ENCODE measurements around the gene ABCA7. TPM values are rescaled to one million over a fixed set of nuclear protein-coding genes. Genes with fewer than 3 reads are reported as not detected.
A peak's percentile ranks its signal among the peaks of the same experiment; 100 is the strongest.

ABCA7 gene
- 7.6 and 10.1 TPM in 2 replicates for total RNA-seq

GRCh38 chr19:1039646-1040475 lies at the start of gene ABCA7:
Gene ABCA7 (plus strand): TSS chr19:1040107. CDS start chr19:1041362, 1,255 bp downstream.

GRCh38 chr19:1000095-1000494 lies 39.8 kb upstream of the ABCA7 start, which contains the start of gene GRIN3B:
Gene GRIN3B (plus strand): TSS chr19:1000419. CDS start chr19:1000438, 19 bp downstream.

GRCh38 chr19:1020868-1021425 lies 19.0 kb upstream of the ABCA7 start, which contains the start of gene TMEM259:
Gene TMEM259 (minus strand): TSS chr19:1021123. CDS start chr19:1020996, 127 bp downstream.

GRCh38 chr19:1025960-1026782 lies 13.7 kb upstream of the ABCA7 start, which contains the start of gene CNN2:
Gene CNN2 (plus strand): TSS chr19:1026608. CDS start chr19:1026662, 54 bp downstream.

GRCh38 chr19:1066748-1067340 lies 26.9 kb downstream of the ABCA7 start, which contains the start of gene ARHGAP45:
Gene ARHGAP45 (plus strand): TSS chr19:1067167. CDS start chr19:1067406, 239 bp downstream.

GRCh38 chr19:1094978-1095701 lies 55.2 kb downstream of the ABCA7 start, which contains the start of gene POLR2E:
Gene POLR2E (minus strand): TSS chr19:1095375. CDS start chr19:1095315, 60 bp downstream.

GRCh38 chr19:1103708-1104310 lies 63.9 kb downstream of the ABCA7 start, which contains the start of gene GPX4:
Gene GPX4 (plus strand): TSS chr19:1103994. CDS start chr19:1104044, 50 bp downstream.

Small RNA genes within 50 kb of the gene (small RNA-seq; reads per million reads assigned to genes)
- 6.9 reads per million, percentile 94 among the genes with 10 or more reads in this experiment for gene RNU6-2

Other genes starting within 250 kb of the ABCA7 start
- gene PTBP1, start 242.7 kb upstream of the ABCA7 start, total RNA-seq: 242 and 257 TPM in 2 replicates
- 0.48 and 1.3 TPM in 2 replicates for gene PLPPR3, start 218.2 kb upstream of the ABCA7 start, total RNA-seq
- gene AZU1, start 212.3 kb upstream of the ABCA7 start, total RNA-seq: not detected in 2 replicates
- not detected in 2 replicates for gene PRTN3, start 199.1 kb upstream of the ABCA7 start, total RNA-seq
- not detected in 2 replicates for gene ELANE, start 187.8 kb upstream of the ABCA7 start, total RNA-seq
- gene CFD, start 180.4 kb upstream of the ABCA7 start, total RNA-seq: 0.38 and 0.65 TPM in 2 replicates
- gene MED16, start 146.9 kb upstream of the ABCA7 start, total RNA-seq: 30.2 and 32.3 TPM in 2 replicates
- not detected in 2 replicates for gene RNU6-9, start 146.6 kb upstream of the ABCA7 start, total RNA-seq
- 47.7 and 60.4 TPM in 2 replicates for gene R3HDM4, start 126.9 kb upstream of the ABCA7 start, total RNA-seq
- not detected in 2 replicates for gene KISS1R, start 122.8 kb upstream of the ABCA7 start, total RNA-seq
- gene ARID3A, start 114.1 kb upstream of the ABCA7 start, total RNA-seq: 8.2 and 14.5 TPM in 2 replicates
- 74.6 and 116 TPM in 2 replicates for gene WDR18, start 55.8 kb upstream of the ABCA7 start, total RNA-seq
- 1.2 and 4.2 TPM in 2 replicates for gene GRIN3B, start 39.7 kb upstream of the ABCA7 start, total RNA-seq
- gene TMEM259, start 19.0 kb upstream of the ABCA7 start, total RNA-seq: 82.6 and 118 TPM in 2 replicates
- not detected in 2 replicates for gene RNU6-2, start 18.6 kb upstream of the ABCA7 start, total RNA-seq
- gene CNN2, start 13.5 kb upstream of the ABCA7 start, total RNA-seq: 249 and 315 TPM in 2 replicates
- 13.1 and 17.6 TPM in 2 replicates for gene ARHGAP45, start 27.1 kb downstream of the ABCA7 start, total RNA-seq
- 148 and 173 TPM in 2 replicates for gene POLR2E, start 55.3 kb downstream of the ABCA7 start, total RNA-seq
- 418 and 553 TPM in 2 replicates for gene GPX4, start 63.9 kb downstream of the ABCA7 start, total RNA-seq
- gene SBNO2, start 134.2 kb downstream of the ABCA7 start, total RNA-seq: 38.4 and 40.5 TPM in 2 replicates
- gene STK11, start 165.7 kb downstream of the ABCA7 start, total RNA-seq: 71.0 and 85.6 TPM in 2 replicates
- gene CBARP, start 197.9 kb downstream of the ABCA7 start, total RNA-seq: 6.4 and 7.2 TPM in 2 replicates
- 18.0 and 24.8 TPM in 2 replicates for gene ATP5F1D, start 201.6 kb downstream of the ABCA7 start, total RNA-seq
- gene MIDN, start 208.5 kb downstream of the ABCA7 start, total RNA-seq: 23.3 and 24.8 TPM in 2 replicates
- gene CIRBP, start 229.2 kb downstream of the ABCA7 start, total RNA-seq: 308 and 317 TPM in 2 replicates
- 24.7 and 32.7 TPM in 2 replicates for gene FAM174C, start 235.4 kb downstream of the ABCA7 start, total RNA-seq
- gene EFNA2, start 245.8 kb downstream of the ABCA7 start, total RNA-seq: 0.57 and 1.3 TPM in 2 replicates